Central memory CD8-positive, alpha-beta T cell (primary cell): ENCODE results near the gene GALNT10.

Experiments
- ATAC-seq: fragments of 150-1000 bp; cut with Tn5 transposase; replicated peaks from 2 replicates; pipeline ENCODE4 v1.10.0; 2022; ENCODE audit warnings: mild to moderate bottlenecking, moderate FRiP score, moderate number of reproducible peaks; ENCODE audit not compliant: poor library complexity, severe bottlenecking; ENCODE audit errors: extremely low read depth
- DNase-seq, 2 donors: peaks; one replicate each; pipeline ENCODE4 v3.0.0; 2021; ENCODE audit warnings: low spot score in 2 of 2
- H3K27ac Mint-ChIP-seq: one replicate; pipeline ENCODE4 v1.8.0; 2022; ENCODE audit warnings: low read depth, mild to moderate bottlenecking, moderate library complexity, mixed read lengths
- H3K27me3 Mint-ChIP-seq: one replicate; pipeline ENCODE4 v1.8.0; 2022; ENCODE audit warnings: mixed read lengths
- H3K36me3 Mint-ChIP-seq: one replicate; pipeline ENCODE4 v1.8.0; 2022; ENCODE audit warnings: mild to moderate bottlenecking, moderate library complexity, mixed read lengths; ENCODE audit not compliant: insufficient read depth
- H3K4me1 Mint-ChIP-seq: one replicate; pipeline ENCODE4 v1.8.0; 2022; ENCODE audit warnings: mixed read lengths
- H3K4me3 Mint-ChIP-seq: one replicate; pipeline ENCODE4 v1.8.0; 2022; ENCODE audit warnings: mild to moderate bottlenecking, moderate library complexity, mixed read lengths
- H3K9me3 Mint-ChIP-seq: one replicate; pipeline ENCODE4 v1.8.0; 2022; ENCODE audit warnings: mixed read lengths

The GALNT10 gene

DNA sequence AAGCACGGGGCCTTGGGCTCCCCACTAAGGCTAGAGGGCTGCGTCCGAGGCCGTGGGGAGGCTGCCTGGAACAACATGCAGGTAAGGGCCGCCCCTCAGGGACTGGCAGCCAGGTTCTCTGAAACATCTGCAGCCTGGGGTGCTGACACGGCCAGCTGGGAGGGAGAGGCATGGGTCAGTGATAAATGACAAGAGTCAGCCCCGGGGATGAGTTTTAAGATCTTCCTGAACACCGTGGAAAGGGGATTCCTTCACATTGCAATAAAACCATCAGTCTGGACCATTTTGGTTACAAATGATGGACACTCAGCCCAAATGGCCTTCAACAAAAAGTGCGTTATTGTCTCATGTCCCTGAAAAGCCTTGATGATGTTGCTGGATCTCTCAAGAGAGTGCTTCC is 222.4 kb downstream of the GALNT10 start:
- Mint-ChIP-seq H3K9me3 (no peaks in the 10 kb centered on the region), H3K4me1 (no peaks in the 10 kb centered on the region), H3K36me3 (peaks cover 15% of the 10 kb centered on the region), H3K27me3 (no peaks in the 10 kb centered on the region), H3K27ac (no peak overlapping the region), H3K4me3 (no peak overlapping the region)
- ATAC-seq (no peak), DNase-seq (no peak)

GRCh38 chr5:154415114-154415513 is 224.6 kb downstream of the GALNT10 start:
- no peaks in the 10 kb centered on the region for H3K4me1 Mint-ChIP-seq
- no peak overlapping the region for H3K4me3 Mint-ChIP-seq
- H3K9me3 Mint-ChIP-seq = no peaks in the 10 kb centered on the region
- DNase-seq = no peak
- H3K27ac Mint-ChIP-seq = no peak overlapping the region
- ATAC-seq = no peak
- no peaks in the 10 kb centered on the region for H3K27me3 Mint-ChIP-seq
- H3K36me3 Mint-ChIP-seq = peaks cover 19% of the 10 kb centered on the region

DNA sequence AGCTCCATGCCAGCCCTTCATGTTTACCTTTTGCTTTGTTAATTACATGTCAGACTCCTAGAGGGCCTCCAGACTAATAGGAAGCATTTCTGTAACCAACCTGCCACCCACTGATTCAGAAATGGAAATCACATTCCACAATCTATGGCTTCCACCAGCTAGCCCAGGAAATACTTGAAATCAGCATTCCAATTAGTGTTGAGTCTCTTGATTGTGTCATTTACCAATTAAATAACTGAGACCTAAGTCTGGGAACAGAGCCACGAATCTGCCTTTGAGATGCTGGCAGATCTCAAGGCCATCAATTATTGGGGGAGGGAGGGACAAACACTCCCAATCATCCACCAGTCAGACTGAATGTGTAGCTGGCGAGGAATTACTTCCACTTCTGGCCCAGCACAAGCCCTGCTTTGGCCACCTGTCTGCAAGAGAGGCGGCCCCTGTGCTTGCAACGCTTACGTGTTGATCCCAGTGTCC is 227.8 kb downstream of the GALNT10 start:
- Mint-ChIP-seq H3K4me3 (no peak overlapping the region), H3K36me3 (peaks cover 20% of the 10 kb centered on the region), H3K4me1 (peaks cover 10% of the 10 kb centered on the region), H3K9me3 (no peaks in the 10 kb centered on the region), H3K27me3 (no peaks in the 10 kb centered on the region), H3K27ac (no peak overlapping the region)
- ATAC-seq (no peak), DNase-seq (no peak)

- Mint-ChIP-seq H3K27ac (no peak overlapping the region), H3K36me3 (peaks cover 20% of the 10 kb centered on the region), H3K9me3 (no peaks in the 10 kb centered on the region), H3K27me3 (no peaks in the 10 kb centered on the region), H3K4me1 (peaks cover 14% of the 10 kb centered on the region), H3K4me3 (no peak overlapping the region)
- no peak for ATAC-seq
- DNase-seq = no peak
These were observed 228.7 kb downstream of the GALNT10 start for GRCh38 chr5:154419236-154419635.

GRCh38 chr5:154421868-154422267 is 231.3 kb downstream of the GALNT10 start:
- no peaks in the 10 kb centered on the region for H3K9me3 Mint-ChIP-seq

GRCh38 chr5:154422298-154422697 is 231.8 kb downstream of the GALNT10 start:
- H3K27ac Mint-ChIP-seq = no peak overlapping the region
- no peak for DNase-seq
- H3K9me3 Mint-ChIP-seq = no peaks in the 10 kb centered on the region
- H3K4me1 Mint-ChIP-seq = peaks cover 21% of the 10 kb centered on the region
- no peaks in the 10 kb centered on the region for H3K27me3 Mint-ChIP-seq
- H3K36me3 Mint-ChIP-seq = peaks cover 18% of the 10 kb centered on the region
- ATAC-seq = no peak
- no peak overlapping the region for H3K4me3 Mint-ChIP-seq

More at GRCh38 chr5:154421868-154422267, 231.3 kb downstream of the GALNT10 start:
- Mint-ChIP-seq H3K4me1 (peaks cover 21% of the 10 kb centered on the region), H3K27me3 (no peaks in the 10 kb centered on the region), H3K4me3 (no peak overlapping the region), H3K27ac (no peak overlapping the region), H3K36me3 (peaks cover 18% of the 10 kb centered on the region)
- DNase-seq (no peak), ATAC-seq (peak; percentile 14)

GRCh38 chr5:154428208-154428607 is 237.7 kb downstream of the GALNT10 start:
- peaks cover 28% of the 10 kb centered on the region for H3K4me1 Mint-ChIP-seq
- H3K36me3 Mint-ChIP-seq = peaks cover 8% of the 10 kb centered on the region
- H3K9me3 Mint-ChIP-seq = no peaks in the 10 kb centered on the region
- DNase-seq (no peak), ATAC-seq (no peak)
- H3K27me3 Mint-ChIP-seq = no peaks in the 10 kb centered on the region
- no peak overlapping the region for H3K4me3 Mint-ChIP-seq
- no peak overlapping the region for H3K27ac Mint-ChIP-seq

DNA sequence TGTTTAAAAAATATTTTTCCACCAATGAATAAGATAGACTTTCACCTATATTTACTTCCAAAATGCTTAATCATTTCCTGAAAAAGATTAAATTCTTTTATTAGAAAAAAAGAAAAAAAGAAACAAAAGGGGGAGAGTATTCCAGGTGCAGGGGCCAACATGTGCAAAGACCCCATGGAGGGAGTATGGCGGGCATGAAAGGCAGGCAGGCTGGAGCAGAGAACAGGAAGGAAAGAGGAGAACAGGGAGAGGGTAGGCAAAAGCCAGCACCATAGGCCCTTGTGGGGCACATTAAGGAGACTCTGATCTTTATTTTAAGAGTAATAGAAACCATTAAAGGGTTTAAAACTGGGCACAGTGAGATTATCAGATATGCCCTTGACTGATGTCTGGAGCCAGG is 238.8 kb downstream of the GALNT10 start:
- no peak overlapping the region for H3K27ac Mint-ChIP-seq
- H3K4me3 Mint-ChIP-seq = no peak overlapping the region
- H3K9me3 Mint-ChIP-seq = no peaks in the 10 kb centered on the region

DNA sequence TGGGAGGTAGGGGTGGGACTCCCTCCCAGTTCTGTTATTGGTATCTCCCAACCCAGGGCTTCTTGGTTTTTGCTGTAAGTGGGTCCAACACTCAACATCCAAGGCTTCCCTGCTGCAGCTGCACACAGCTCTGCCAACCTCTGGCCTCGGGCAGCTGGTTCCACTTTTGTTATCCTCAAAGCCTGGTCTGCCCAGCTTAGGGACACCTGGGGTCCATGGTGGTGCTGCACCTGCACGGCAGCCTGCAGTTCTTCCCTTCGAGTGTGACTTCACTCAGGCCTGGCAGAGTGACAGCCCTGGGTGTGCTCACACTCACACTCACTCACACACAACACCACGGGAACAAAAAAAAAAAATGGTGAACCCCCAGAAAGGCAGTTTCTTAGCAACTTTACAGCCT is 239.9 kb downstream of the GALNT10 start:
- Mint-ChIP-seq H3K36me3 (peaks cover 15% of the 10 kb centered on the region), H3K9me3 (no peaks in the 10 kb centered on the region), H3K27ac (no peak overlapping the region), H3K4me1 (peaks cover 17% of the 10 kb centered on the region), H3K4me3 (no peak overlapping the region), H3K27me3 (no peaks in the 10 kb centered on the region)
- DNase-seq (no peak), ATAC-seq (no peak)

More for the DNA sequence above, 238.8 kb downstream of the GALNT10 start:
- Mint-ChIP-seq H3K4me1 (peaks cover 23% of the 10 kb centered on the region), H3K27me3 (no peaks in the 10 kb centered on the region), H3K36me3 (peaks cover 12% of the 10 kb centered on the region)
- DNase-seq (no peak), ATAC-seq (no peak)

- H3K4me1 Mint-ChIP-seq = peaks cover 17% of the 10 kb centered on the region
- no peak overlapping the region for H3K4me3 Mint-ChIP-seq
- no peak for ATAC-seq
- DNase-seq = no peak
- H3K36me3 Mint-ChIP-seq = peaks cover 21% of the 10 kb centered on the region
- no peaks in the 10 kb centered on the region for H3K27me3 Mint-ChIP-seq
- H3K9me3 Mint-ChIP-seq = no peaks in the 10 kb centered on the region
- peak overlapping the region; percentile 1 for H3K27ac Mint-ChIP-seq
These were observed 240.6 kb downstream of the GALNT10 start for GRCh38 chr5:154430961-154431630.

DNA sequence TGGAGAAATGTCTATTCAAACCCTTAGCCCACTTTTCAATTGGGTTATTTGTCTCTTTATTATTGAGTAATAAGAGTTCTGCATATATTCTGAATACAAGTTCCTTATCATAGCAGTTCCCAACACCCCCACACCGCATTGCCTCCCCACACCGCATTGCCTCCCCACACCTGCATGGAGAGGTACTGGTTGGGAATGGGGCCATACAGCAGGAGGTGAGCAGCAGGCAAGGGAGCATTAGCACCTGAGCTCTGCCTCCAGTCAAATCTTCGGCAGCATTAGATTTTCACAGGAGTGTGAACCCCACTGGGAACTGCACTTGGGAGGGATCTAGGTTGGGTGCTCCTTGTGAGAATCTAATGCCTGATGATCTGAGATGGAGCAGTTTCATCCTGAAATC is 244.7 kb downstream of the GALNT10 start:
- H3K27me3 Mint-ChIP-seq = no peaks in the 10 kb centered on the region
- H3K4me3 Mint-ChIP-seq = no peak overlapping the region
- DNase-seq (no peak), ATAC-seq (no peak)
- peaks cover 44% of the 10 kb centered on the region for H3K36me3 Mint-ChIP-seq
- H3K4me1 Mint-ChIP-seq = peaks cover 11% of the 10 kb centered on the region
- no peak overlapping the region for H3K27ac Mint-ChIP-seq
- H3K9me3 Mint-ChIP-seq = no peaks in the 10 kb centered on the region

DNA sequence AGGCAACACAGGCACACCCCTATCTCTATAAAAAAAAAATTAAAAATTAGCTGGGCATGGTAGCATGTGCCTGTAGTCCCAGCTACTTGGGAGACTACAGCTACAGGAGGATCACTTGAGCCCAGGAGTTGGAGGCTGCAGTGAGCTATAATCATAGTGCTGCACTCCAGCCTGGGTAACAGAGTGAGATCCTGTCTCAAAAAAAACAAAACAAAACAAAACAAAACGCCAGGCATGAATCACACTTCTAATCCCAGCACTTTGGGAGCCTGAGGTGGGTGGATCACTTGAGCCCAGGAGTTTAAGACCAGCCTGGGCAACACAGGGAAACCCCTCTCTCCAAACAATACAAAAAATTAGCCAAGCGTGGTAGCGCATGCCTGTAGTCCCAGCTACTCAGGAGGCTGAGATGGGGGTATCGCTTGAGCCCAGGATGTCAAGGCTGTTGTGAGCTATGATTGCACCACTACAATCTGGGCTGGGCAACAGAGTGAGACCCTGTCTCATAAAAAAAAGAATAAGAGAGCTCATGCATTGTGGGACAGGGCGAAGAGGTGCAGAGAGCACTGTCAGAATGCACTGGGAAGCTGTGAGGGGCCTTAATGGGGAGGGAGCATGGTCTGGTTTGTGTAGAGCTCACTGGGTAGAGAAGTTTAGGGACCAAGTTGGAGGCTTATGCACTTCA is 246.9 kb downstream of the GALNT10 start:
- Mint-ChIP-seq H3K9me3 (no peaks in the 10 kb centered on the region), H3K27me3 (no peaks in the 10 kb centered on the region), H3K4me3 (no peak overlapping the region), H3K36me3 (peaks cover 59% of the 10 kb centered on the region), H3K4me1 (peaks cover 19% of the 10 kb centered on the region), H3K27ac (no peak overlapping the region)
- ATAC-seq = no peak
- no peak for DNase-seq

GRCh38 chr5:154440540-154440939 is 250.0 kb downstream of the GALNT10 start:
- Mint-ChIP-seq H3K4me3 (no peak overlapping the region), H3K36me3 (peaks cover 55% of the 10 kb centered on the region), H3K9me3 (no peaks in the 10 kb centered on the region), H3K27ac (no peak overlapping the region), H3K27me3 (no peaks in the 10 kb centered on the region), H3K4me1 (peaks cover 41% of the 10 kb centered on the region)
- DNase-seq (no peak), ATAC-seq (no peak)
